GM12878 (cell line): ENCODE measurements around the gene XPO6. TPM values are rescaled to one million over a fixed set of nuclear protein-coding genes. Genes with fewer than 3 reads are reported as not detected.

Experiments used
- STAT1 ChIP-seq: fragments of 450-650 bp; conservative IDR thresholded peaks from 2 replicates; pipeline ENCODE4 v1.6.1; 2014; ENCODE audit warnings: antibody characterized with exemption, mild to moderate bottlenecking
- STAT3 ChIP-seq: IDR thresholded peaks from 2 replicates; pipeline ENCODE4 v1.6.1; 2011; ENCODE audit warnings: low read depth, low read length, improper control_type of control experiment
- polyA plus RNA-seq, 11 experiments: library from polyadenylated mRNA; depleted of rRNA in 4 of 11; unstranded in 6 of 11; stranded (reverse) in 5 of 11; fragments of >200 nt; fragmentation: Nextera tagmentation in 4 of 11; fragmentation: Illumina TruSeq in 1 of 11; extraction: Ambion mirVana in 4 of 11; extraction: Trizol in 1 of 11; gene quantifications; 1 replicate in 1 of 11; 2 replicates in 10 of 11; pipeline versions ENCODE4 v1.2.1 to v1.2.3, GENCODE V29; 2011 to 2016; ENCODE audit warnings: inconsistent platforms in 2 of 11, missing spikeins in 2 of 11, low read depth in 1 of 11
- total RNA-seq, 4 experiments: library from RNA; depleted of rRNA in 3 of 4; stranded (reverse); fragments of >200 nt in 3 of 4; fragmentation: Illumina TruSeq in 1 of 4; extraction: Trizol in 1 of 4; gene quantifications; 2 replicates each; pipeline versions ENCODE4 v1.2.1 to v1.2.3, GENCODE V29; 2013 to 2021
- TF ChIP-seq, protein P1 (sequence below): fragments of 450-650 bp; IDR thresholded peaks from 2 replicates; pipeline ENCODE4 v1.6.1; 2017; ENCODE audit warnings: antibody characterized with exemption, mild to moderate bottlenecking, moderate library complexity
- TF ChIP-seq, protein P2 (sequence below): IDR thresholded peaks from 2 replicates; pipeline ENCODE4 v1.6.1; 2011; ENCODE audit warnings: low read depth, low read length, improper control_type of control experiment, borderline replicate concordance
- TF ChIP-seq, protein P3 (sequence below): fragments of 150-350 bp; IDR thresholded peaks from 2 replicates; pipeline ENCODE4 v1.6.1; 2014; ENCODE audit warnings: mild to moderate bottlenecking, low read depth, low read length

The XPO6 gene
- total and polyA plus RNA-seq, 10 of the 15 experiments (the other 5 are each of a cell fraction or from before 2014, with no cell fraction given): 9.9 to 246 (median 110) TPM

DNA sequence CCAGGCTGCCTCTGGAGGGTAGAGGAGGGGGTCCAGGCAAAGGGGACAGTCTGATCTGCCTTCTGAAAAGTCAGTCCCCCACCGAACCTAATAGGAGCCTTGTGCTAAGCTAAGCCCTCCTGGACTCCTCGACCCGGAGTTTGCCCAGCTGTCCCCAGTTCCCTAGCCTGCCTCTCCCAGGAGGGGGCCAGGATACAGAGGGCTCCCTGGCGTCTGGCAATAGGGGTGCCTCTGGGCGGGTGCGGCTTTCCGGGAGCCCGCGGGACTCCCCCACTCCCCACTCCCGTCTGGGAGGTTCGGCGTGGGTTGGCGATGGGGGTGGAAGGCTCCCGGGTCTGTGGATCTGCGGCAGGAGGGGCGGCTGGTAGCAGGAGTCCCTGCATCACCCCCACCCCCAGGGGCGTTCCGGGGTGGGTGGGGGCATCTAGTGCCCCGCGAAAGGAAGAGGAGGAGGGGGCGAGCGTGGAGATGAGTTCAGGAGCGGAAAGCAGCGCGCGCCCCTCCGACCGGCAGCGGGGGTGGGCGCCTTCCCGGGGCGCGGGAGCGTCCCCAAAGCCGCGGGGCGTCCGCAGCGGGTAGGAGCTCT, 149.4 kb downstream of the XPO6 start (continued):
- TF ChIP-seq, protein P1, sequence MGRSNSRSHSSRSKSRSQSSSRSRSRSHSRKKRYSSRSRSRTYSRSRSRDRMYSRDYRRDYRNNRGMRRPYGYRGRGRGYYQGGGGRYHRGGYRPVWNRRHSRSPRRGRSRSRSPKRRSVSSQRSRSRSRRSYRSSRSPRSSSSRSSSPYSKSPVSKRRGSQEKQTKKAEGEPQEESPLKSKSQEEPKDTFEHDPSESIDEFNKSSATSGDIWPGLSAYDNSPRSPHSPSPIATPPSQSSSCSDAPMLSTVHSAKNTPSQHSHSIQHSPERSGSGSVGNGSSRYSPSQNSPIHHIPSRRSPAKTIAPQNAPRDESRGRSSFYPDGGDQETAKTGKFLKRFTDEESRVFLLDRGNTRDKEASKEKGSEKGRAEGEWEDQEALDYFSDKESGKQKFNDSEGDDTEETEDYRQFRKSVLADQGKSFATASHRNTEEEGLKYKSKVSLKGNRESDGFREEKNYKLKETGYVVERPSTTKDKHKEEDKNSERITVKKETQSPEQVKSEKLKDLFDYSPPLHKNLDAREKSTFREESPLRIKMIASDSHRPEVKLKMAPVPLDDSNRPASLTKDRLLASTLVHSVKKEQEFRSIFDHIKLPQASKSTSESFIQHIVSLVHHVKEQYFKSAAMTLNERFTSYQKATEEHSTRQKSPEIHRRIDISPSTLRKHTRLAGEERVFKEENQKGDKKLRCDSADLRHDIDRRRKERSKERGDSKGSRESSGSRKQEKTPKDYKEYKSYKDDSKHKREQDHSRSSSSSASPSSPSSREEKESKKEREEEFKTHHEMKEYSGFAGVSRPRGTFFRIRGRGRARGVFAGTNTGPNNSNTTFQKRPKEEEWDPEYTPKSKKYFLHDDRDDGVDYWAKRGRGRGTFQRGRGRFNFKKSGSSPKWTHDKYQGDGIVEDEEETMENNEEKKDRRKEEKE: no peak
- TF ChIP-seq, protein P2, sequence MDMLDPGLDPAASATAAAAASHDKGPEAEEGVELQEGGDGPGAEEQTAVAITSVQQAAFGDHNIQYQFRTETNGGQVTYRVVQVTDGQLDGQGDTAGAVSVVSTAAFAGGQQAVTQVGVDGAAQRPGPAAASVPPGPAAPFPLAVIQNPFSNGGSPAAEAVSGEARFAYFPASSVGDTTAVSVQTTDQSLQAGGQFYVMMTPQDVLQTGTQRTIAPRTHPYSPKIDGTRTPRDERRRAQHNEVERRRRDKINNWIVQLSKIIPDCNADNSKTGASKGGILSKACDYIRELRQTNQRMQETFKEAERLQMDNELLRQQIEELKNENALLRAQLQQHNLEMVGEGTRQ: no peak
- TF ChIP-seq STAT1 (no peak), STAT3 (no peak)
- TF ChIP-seq, protein P3, sequence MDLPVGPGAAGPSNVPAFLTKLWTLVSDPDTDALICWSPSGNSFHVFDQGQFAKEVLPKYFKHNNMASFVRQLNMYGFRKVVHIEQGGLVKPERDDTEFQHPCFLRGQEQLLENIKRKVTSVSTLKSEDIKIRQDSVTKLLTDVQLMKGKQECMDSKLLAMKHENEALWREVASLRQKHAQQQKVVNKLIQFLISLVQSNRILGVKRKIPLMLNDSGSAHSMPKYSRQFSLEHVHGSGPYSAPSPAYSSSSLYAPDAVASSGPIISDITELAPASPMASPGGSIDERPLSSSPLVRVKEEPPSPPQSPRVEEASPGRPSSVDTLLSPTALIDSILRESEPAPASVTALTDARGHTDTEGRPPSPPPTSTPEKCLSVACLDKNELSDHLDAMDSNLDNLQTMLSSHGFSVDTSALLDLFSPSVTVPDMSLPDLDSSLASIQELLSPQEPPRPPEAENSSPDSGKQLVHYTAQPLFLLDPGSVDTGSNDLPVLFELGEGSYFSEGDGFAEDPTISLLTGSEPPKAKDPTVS: no peak
